Measurements from ENCODE around the gene ZFP36L1. TPM values are rescaled to one million over a fixed set of nuclear protein-coding genes. Genes with fewer than 3 reads are reported as not detected.

The ZFP36L1 gene
- total and polyA plus RNA-seq, 9 of the 15 experiments (the other 6 are each of a cell fraction or from before 2014, with no cell fraction given), result 1.3 to 26.6 (median 3.7) TPM

DNA sequence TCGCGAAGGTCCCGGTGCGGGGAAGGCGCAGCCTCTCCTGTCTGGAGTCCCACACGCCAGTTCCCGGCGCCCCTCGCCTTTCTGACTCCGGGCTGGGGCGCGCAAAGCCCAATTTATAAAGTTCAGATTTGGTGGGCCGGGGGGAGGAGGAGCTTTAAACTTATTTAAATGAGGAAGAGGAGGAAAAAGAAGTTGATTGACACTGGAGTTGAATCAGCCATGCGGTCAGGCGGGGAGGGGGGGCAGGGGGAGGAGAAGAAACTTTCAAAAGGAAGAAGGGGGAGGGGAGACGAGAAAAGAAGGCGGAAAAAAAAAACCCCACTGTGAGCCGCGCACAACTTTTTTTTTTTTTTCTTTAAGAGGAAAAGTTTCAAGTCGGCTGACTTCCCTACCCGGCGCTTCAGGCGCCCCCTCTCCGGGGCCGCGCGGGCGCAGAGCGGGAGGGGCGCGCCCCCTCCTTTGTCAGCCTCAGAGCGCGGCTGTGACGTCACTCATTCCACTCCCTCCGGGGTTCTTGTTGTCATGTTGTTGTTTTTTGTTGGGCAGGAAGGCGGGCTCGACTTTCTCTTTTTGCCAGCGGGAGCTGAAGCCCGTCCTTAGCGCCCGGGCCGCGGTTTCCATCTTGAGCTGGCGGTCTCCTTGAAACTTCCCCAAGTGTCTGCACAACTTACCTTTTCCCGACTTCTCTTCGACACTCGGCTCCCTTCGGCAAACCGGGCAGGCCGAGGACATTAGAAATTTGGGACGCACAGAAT is at the start of gene ZFP36L1 (continued):
- TF ChIP-seq, protein P1, sequence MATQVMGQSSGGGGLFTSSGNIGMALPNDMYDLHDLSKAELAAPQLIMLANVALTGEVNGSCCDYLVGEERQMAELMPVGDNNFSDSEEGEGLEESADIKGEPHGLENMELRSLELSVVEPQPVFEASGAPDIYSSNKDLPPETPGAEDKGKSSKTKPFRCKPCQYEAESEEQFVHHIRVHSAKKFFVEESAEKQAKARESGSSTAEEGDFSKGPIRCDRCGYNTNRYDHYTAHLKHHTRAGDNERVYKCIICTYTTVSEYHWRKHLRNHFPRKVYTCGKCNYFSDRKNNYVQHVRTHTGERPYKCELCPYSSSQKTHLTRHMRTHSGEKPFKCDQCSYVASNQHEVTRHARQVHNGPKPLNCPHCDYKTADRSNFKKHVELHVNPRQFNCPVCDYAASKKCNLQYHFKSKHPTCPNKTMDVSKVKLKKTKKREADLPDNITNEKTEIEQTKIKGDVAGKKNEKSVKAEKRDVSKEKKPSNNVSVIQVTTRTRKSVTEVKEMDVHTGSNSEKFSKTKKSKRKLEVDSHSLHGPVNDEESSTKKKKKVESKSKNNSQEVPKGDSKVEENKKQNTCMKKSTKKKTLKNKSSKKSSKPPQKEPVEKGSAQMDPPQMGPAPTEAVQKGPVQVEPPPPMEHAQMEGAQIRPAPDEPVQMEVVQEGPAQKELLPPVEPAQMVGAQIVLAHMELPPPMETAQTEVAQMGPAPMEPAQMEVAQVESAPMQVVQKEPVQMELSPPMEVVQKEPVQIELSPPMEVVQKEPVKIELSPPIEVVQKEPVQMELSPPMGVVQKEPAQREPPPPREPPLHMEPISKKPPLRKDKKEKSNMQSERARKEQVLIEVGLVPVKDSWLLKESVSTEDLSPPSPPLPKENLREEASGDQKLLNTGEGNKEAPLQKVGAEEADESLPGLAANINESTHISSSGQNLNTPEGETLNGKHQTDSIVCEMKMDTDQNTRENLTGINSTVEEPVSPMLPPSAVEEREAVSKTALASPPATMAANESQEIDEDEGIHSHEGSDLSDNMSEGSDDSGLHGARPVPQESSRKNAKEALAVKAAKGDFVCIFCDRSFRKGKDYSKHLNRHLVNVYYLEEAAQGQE (IDR thresholded peaks at IDR 0.05; ENCODE audit: borderline replicate concordance), result no peak
- TF ChIP-seq, protein P1 (CRISPR knock-in tag; IDR thresholded peaks at IDR 0.05; ENCODE audit: low read depth), result 0 out of 2 replicates have a peak, but pooled peaks have one; percentile 28
- TF ChIP-seq, protein P2, sequence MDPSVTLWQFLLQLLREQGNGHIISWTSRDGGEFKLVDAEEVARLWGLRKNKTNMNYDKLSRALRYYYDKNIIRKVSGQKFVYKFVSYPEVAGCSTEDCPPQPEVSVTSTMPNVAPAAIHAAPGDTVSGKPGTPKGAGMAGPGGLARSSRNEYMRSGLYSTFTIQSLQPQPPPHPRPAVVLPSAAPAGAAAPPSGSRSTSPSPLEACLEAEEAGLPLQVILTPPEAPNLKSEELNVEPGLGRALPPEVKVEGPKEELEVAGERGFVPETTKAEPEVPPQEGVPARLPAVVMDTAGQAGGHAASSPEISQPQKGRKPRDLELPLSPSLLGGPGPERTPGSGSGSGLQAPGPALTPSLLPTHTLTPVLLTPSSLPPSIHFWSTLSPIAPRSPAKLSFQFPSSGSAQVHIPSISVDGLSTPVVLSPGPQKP (CRISPR knock-in tag; IDR thresholded peaks at IDR 0.05), result no peak
- TF ChIP-seq, protein P3, sequence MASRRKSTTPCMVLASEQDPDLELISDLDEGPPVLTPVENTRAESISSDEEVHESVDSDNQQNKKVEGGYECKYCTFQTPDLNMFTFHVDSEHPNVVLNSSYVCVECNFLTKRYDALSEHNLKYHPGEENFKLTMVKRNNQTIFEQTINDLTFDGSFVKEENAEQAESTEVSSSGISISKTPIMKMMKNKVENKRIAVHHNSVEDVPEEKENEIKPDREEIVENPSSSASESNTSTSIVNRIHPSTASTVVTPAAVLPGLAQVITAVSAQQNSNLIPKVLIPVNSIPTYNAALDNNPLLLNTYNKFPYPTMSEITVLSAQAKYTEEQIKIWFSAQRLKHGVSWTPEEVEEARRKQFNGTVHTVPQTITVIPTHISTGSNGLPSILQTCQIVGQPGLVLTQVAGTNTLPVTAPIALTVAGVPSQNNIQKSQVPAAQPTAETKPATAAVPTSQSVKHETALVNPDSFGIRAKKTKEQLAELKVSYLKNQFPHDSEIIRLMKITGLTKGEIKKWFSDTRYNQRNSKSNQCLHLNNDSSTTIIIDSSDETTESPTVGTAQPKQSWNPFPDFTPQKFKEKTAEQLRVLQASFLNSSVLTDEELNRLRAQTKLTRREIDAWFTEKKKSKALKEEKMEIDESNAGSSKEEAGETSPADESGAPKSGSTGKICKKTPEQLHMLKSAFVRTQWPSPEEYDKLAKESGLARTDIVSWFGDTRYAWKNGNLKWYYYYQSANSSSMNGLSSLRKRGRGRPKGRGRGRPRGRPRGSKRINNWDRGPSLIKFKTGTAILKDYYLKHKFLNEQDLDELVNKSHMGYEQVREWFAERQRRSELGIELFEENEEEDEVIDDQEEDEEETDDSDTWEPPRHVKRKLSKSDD (conservative IDR thresholded peaks at IDR 0.05; ENCODE audit: low read length), result no peak
- TF ChIP-seq PYGO2 (tag; IDR thresholded peaks at IDR 0.05), result no peak
- TF ChIP-seq MAZ (CRISPR knock-in tag; conservative IDR thresholded peaks at IDR 0.05 in 1 of 2, IDR thresholded peaks at IDR 0.05 in 1 of 2), result peak; percentile 56 to 93; a peak in 3 of 4 replicates
- TF ChIP-seq PTRF (tag; IDR thresholded peaks at IDR 0.05), result no peak
- TF ChIP-seq RCOR1 (IDR thresholded peaks at IDR 0.05; ENCODE audit: borderline replicate concordance in 1 of 2, low read depth in 2 of 2, low read length in 2 of 2), result 0 out of 4 replicates have a peak, but pooled peaks of 1 of the 2 experiments have one; percentile 4
- TF ChIP-seq ZFX (CRISPR knock-in tag; IDR thresholded peaks at IDR 0.05), result peak; percentile 50
- TF ChIP-seq TARDBP (IDR thresholded peaks at IDR 0.05), result no peak
- no peak for TF ChIP-seq ZBTB1 (CRISPR knock-in tag; IDR thresholded peaks at IDR 0.05; ENCODE audit: borderline replicate concordance, low read depth)
- TF ChIP-seq CHD2 (IDR thresholded peaks at IDR 0.05; ENCODE audit: low read depth, low read length), result 0 out of 2 replicates have a peak, but pooled peaks have one; percentile 11
- TF ChIP-seq FOXK2 (conservative IDR thresholded peaks at IDR 0.05 in 1 of 2, IDR thresholded peaks at IDR 0.05 in 1 of 2; ENCODE audit: low read depth in 2 of 2), result peak; percentile 94 to 95
- no peak for TF ChIP-seq MTF1 (CRISPR knock-in tag; IDR thresholded peaks at IDR 0.05; ENCODE audit: borderline replicate concordance)
- no peak for TF ChIP-seq ASH1L (IDR thresholded peaks at IDR 0.05; ENCODE audit: borderline replicate concordance, low read depth, partially characterized antibody)
- peak; percentile 90 for TF ChIP-seq POLR2A (conservative IDR thresholded peaks at IDR 0.05)
